OCI-LY1 (cell line): ENCODE results near the gene ICA1.

Source experiments
- H2AFZ ChIP-seq: fragments of 200-600 bp; sonication (generic), shearing (Covaris generic); 2 replicates; pipeline ENCODE4 v1.6.0; 2014; ENCODE audit warnings: antibody characterized with exemption, mild to moderate bottlenecking, low read length
- H3F3A ChIP-seq: fragments of 200-600 bp; sonication (generic), shearing (Covaris generic); 2 replicates; pipeline ENCODE4 v1.6.0; 2014; ENCODE audit warnings: mild to moderate bottlenecking, antibody characterized with exemption, low read length, moderate library complexity; ENCODE audit not compliant: insufficient read depth
- H3K27ac ChIP-seq: fragments of 200-600 bp; sonication (generic); 2 replicates; pipeline ENCODE4 v1.5.1; 2014; ENCODE audit warnings: low read length, mixed run types, mild to moderate bottlenecking, low read depth; ENCODE audit not compliant: poor library complexity, severe bottlenecking
- H3K27me3 ChIP-seq: fragments of 200-600 bp; sonication (generic); 2 replicates; pipeline ENCODE4 v1.6.0; 2014; ENCODE audit warnings: antibody characterized with exemption, mild to moderate bottlenecking, low read length, moderate library complexity; ENCODE audit not compliant: insufficient read depth
- H3K36me3 ChIP-seq: fragments of 200-600 bp; sonication (generic); 2 replicates; pipeline ENCODE4 v1.6.1; 2014; ENCODE audit warnings: mild to moderate bottlenecking, antibody characterized with exemption, low read length, moderate library complexity, mixed read lengths; ENCODE audit not compliant: insufficient read depth
- H3K4me1 ChIP-seq: fragments of 200-600 bp; sonication (generic); 2 replicates; pipeline ENCODE4 v1.5.1; 2014; ENCODE audit warnings: mild to moderate bottlenecking, low read length, moderate library complexity; ENCODE audit not compliant: insufficient read depth, severe bottlenecking
- H3K4me2 ChIP-seq: fragments of 200-600 bp; sonication (generic), shearing (Covaris generic); 2 replicates; pipeline ENCODE4 v1.6.1; 2014; ENCODE audit warnings: low read length
- H3K4me3 ChIP-seq: fragments of 200-600 bp; sonication (generic); 2 replicates; pipeline ENCODE4 v1.5.1; 2014; ENCODE audit warnings: low read length, low read depth, mild to moderate bottlenecking, mixed read lengths; ENCODE audit not compliant: poor library complexity, severe bottlenecking
- H3K79me2 ChIP-seq: fragments of 200-600 bp; shearing (Covaris generic); 2 replicates; pipeline ENCODE4 v1.6.1; 2016; ENCODE audit warnings: mixed run types, low read length, mixed read lengths; ENCODE audit not compliant: insufficient read depth
- H3K9ac ChIP-seq: fragments of 200-600 bp; sonication (generic), shearing (Covaris generic); 2 replicates; pipeline ENCODE4 v1.6.1; 2014; ENCODE audit warnings: mild to moderate bottlenecking, low read length, mixed read lengths
- H3K9me2 ChIP-seq: fragments of 200-600 bp; sonication (generic), shearing (Covaris generic); 2 replicates; pipeline ENCODE4 v1.6.1; 2014; ENCODE audit warnings: low read depth, mild to moderate bottlenecking, low read length, mixed read lengths
- H3K9me3 ChIP-seq: fragments of 200-600 bp; shearing (Covaris generic); 2 replicates; pipeline ENCODE4 v1.6.1; 2014; ENCODE audit warnings: low read length, mixed read lengths
- H4K20me1 ChIP-seq: fragments of 200-600 bp; sonication (generic), shearing (Covaris generic); 2 replicates; pipeline ENCODE4 v1.6.0; 2016; ENCODE audit warnings: mild to moderate bottlenecking, low read length; ENCODE audit not compliant: insufficient read depth
- CTCF ChIP-seq: fragments of 200-600 bp; sonication (generic), shearing (Covaris generic); IDR thresholded peaks from 2 replicates; pipeline ENCODE4 v1.5.1; 2017; ENCODE audit warnings: mild to moderate bottlenecking, antibody characterized with exemption, low read length, moderate library complexity, mixed read lengths
- EZH2 ChIP-seq: fragments of 200-600 bp; sonication (generic), shearing (Covaris generic); IDR thresholded peaks from 2 replicates; pipeline ENCODE4 v1.8.0; 2017; ENCODE audit warnings: borderline replicate concordance, mixed run types, mild to moderate bottlenecking, antibody characterized with exemption, low read length, moderate library complexity, mixed read lengths

ICA1 gene

GRCh38 chr7:8115547-8116402 lies 146.2 kb downstream of the ICA1 start:
- Histone ChIP-seq H3K36me3 (no peaks in the 10 kb centered on the region), H3K9me2 (no peaks in the 10 kb centered on the region), H3F3A (no peaks in the 10 kb centered on the region), H3K79me2 (no peaks in the 10 kb centered on the region), H3K4me3 (no peak overlapping the region), H4K20me1 (no peaks in the 10 kb centered on the region), H3K4me2 (peak overlapping the region; percentile 11; the same call in 1 of the 2 replicates), H3K4me1 (peaks cover 24% of the 10 kb centered on the region), H3K27me3 (no peaks in the 10 kb centered on the region), H2AFZ (no peak overlapping the region), H3K9me3 (no peaks in the 10 kb centered on the region), H3K9ac (no peak overlapping the region), H3K27ac (peak overlapping the region; percentile 74)
- no peak for TF ChIP-seq EZH2
- no peak for TF ChIP-seq CTCF

GRCh38 chr7:8114175-8114574 lies 147.8 kb downstream of the ICA1 start:
- H3K9me3 ChIP-seq, result no peaks in the 10 kb centered on the region

GRCh38 chr7:8113184-8113583 lies 148.8 kb downstream of the ICA1 start:
- no peak overlapping the region for H3K4me2 ChIP-seq
- no peaks in the 10 kb centered on the region for H3K27me3 ChIP-seq
- no peak overlapping the region for H3K9ac ChIP-seq
- TF ChIP-seq EZH2 (no peak), CTCF (no peak)
- no peaks in the 10 kb centered on the region for H3K36me3 ChIP-seq
- peaks cover 24% of the 10 kb centered on the region for H3K4me1 ChIP-seq
- no peak overlapping the region for H3K4me3 ChIP-seq
- H3K79me2 ChIP-seq, result no peaks in the 10 kb centered on the region
- no peaks in the 10 kb centered on the region for H3K9me3 ChIP-seq
- H4K20me1 ChIP-seq, result no peaks in the 10 kb centered on the region
- H3K27ac ChIP-seq, result no peak overlapping the region
- H3F3A ChIP-seq, result no peaks in the 10 kb centered on the region
- no peak overlapping the region for H2AFZ ChIP-seq
- H3K9me2 ChIP-seq, result no peaks in the 10 kb centered on the region

More at GRCh38 chr7:8114175-8114574, 147.8 kb downstream of the ICA1 start:
- peaks cover 24% of the 10 kb centered on the region for H3K4me1 ChIP-seq
- H3K4me3 ChIP-seq, result no peak overlapping the region
- no peaks in the 10 kb centered on the region for H3F3A ChIP-seq
- H3K36me3 ChIP-seq, result no peaks in the 10 kb centered on the region
- H3K9me2 ChIP-seq, result no peaks in the 10 kb centered on the region
- no peak overlapping the region for H3K9ac ChIP-seq
- H3K27ac ChIP-seq, result no peak overlapping the region
- TF ChIP-seq CTCF (no peak), EZH2 (no peak)
- no peaks in the 10 kb centered on the region for H3K27me3 ChIP-seq
- no peaks in the 10 kb centered on the region for H3K79me2 ChIP-seq
- H3K4me2 ChIP-seq, result no peak overlapping the region
- H2AFZ ChIP-seq, result no peak overlapping the region
- H4K20me1 ChIP-seq, result no peaks in the 10 kb centered on the region
